Kasumi-1 (cell line): ENCODE data around the gene CLDN8.

Source experiments
- DNase-seq, 2 experiments: peaks; one replicate each; lab custom pipeline; 2025; lab: John Stamatoyannopoulos, UW

Gene CLDN8

GRCh38 chr21:30206551-30207251 is 9.2 kb downstream of the CLDN8 start:
- no peak for DNase-seq

GRCh38 chr21:30200000-30200399 is 15.9 kb downstream of the CLDN8 start:
- DNase-seq: no peak

GRCh38 chr21:30194701-30195299 is 21.1 kb downstream of the CLDN8 start:
- DNase-seq: peak; percentile 66 to 69

- DNase-seq: no peak
Measured at GRCh38 chr21:30193201-30193600, 22.7 kb downstream of the CLDN8 start.

DNA sequence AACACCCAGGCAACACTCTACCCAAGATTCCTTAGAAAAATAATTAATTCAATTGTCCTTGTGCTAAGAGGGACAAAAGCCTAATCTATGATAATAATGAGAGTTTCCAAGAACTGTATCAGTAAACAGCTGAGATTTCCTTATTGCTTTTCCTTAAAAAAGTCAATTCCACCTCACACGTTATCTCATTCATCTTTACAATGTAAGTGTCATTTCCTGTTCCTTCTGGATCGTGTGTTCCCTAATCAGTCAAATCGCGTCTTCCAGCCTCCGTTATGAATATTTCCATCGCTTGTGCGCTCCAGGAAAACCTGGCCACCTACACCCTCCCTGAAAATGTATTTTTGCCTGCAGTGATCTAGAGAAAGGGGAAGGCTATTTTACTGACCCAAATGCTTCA is 25.3 kb downstream of the CLDN8 start:
- DNase-seq: no peak

DNA sequence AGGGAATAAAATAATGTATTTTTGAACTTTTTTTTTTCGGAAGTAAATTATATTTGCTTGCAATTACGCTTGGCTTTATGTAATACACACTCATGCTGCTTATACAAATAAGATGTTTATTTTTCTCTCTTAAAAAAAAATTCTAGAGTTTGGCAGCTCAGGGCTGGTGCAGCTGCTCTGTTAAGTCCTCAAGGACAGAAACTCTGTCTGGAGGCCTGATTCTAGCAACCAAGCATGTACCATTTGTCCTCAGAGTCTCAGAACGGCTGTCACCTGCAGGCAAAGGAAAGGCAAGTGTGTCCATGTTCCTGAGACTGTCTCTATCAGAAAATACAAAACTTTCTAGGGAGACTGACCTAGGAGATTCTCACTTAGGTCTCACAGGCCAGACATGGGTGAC is 26.1 kb downstream of the CLDN8 start:
- no peak for DNase-seq

DNA sequence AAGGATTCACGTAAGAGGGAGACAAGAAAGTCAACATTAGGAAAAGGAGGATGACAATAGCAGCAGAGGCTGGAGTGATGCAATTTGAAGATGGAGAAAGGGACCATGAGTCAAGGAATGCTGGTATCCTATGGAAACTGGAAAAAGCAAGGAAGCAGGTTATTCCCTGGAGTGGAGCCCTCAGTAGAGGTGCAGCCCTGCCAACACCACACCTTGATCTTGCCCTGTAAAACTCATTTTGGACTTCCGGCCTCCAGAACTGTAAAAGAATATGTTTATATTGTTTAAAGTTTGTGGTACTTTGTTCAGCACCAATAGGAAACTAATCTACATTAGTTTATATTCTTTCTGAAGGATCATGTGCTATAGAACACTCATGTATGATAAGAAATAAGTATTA is 29.7 kb downstream of the CLDN8 start:
- no peak for DNase-seq

DNA sequence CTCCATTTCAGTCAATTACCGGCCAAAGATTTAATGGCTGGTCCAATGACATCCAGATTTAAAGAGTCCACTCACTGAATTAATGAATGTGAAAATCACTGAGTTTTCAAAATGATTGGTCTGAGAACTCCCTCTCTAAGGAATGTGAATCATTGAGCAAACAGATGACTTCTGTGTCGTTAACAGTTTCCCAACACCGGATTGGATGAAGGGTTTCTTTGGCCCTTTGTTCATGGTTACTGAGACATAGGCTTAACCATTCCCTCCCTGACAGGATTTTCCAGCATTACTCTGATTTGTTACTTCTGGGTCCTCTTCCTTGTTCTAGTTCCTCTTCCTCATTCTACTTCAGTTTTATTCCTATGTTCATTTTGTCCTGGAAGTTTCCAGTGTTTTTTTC is 47.8 kb downstream of the CLDN8 start:
- no peak for DNase-seq

GRCh38 chr21:30166705-30167104 is 49.2 kb downstream of the CLDN8 start, which contains the start of gene CLDN17:
TSS of gene CLDN17 (minus strand) at chr21:30166805. CDS start at chr21:30166617, 188 bp downstream.
- no peak for DNase-seq

DNA sequence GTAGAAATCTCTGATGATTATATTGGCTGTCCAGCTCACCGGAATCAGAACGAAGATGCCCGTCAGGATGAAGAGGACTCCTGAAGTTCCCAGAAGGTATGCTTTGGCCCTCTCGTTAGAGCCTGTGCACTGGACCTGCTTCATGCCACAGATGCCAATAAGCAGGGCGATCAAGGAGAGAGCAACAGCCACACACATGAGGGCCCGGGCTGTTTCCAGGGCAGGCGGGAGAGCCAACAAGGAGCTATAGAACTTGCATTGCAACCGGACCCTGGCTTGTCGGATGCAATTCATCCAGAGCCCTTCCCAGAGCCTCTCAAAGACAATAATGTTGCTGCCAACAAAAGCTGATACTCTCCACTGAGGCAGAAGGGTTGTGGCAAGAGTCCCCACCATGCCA is 49.7 kb downstream of the CLDN8 start:
- no peak for DNase-seq

DNA sequence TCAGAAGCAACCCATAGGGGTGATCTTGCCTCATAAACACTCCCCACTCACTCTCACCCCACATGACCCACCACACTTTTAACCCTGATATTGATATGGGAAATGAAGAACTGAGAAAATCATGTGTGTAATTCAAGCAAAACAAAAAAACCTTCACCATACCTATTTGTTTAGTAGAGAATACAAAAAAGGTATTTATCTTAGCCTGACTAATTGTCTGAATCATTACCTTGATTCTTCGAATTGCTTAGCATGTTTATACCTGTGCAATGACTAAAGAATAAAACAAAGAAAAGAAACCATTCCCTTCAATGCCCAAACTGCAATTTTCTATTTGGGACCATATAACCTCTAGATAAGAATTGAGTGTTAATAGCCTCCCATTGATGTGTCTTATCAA is 51.1 kb downstream of the CLDN8 start:
- no peak for DNase-seq
